Bronchus fibroblast of lung (primary cell): ENCODE results near the gene PRKCA. TPM values are rescaled to one million over a fixed set of nuclear protein-coding genes. Genes with fewer than 3 reads are reported as not detected.

Experiments used
- total RNA-seq: library from RNA; depleted of rRNA; stranded (reverse); fragments of >200 nt; gene quantifications from 2 replicates; pipeline ENCODE4 v1.2.3, GENCODE V29; 2015

The PRKCA gene
- total RNA-seq, result 19.8 and 20.3 TPM in 2 replicates

DNA sequence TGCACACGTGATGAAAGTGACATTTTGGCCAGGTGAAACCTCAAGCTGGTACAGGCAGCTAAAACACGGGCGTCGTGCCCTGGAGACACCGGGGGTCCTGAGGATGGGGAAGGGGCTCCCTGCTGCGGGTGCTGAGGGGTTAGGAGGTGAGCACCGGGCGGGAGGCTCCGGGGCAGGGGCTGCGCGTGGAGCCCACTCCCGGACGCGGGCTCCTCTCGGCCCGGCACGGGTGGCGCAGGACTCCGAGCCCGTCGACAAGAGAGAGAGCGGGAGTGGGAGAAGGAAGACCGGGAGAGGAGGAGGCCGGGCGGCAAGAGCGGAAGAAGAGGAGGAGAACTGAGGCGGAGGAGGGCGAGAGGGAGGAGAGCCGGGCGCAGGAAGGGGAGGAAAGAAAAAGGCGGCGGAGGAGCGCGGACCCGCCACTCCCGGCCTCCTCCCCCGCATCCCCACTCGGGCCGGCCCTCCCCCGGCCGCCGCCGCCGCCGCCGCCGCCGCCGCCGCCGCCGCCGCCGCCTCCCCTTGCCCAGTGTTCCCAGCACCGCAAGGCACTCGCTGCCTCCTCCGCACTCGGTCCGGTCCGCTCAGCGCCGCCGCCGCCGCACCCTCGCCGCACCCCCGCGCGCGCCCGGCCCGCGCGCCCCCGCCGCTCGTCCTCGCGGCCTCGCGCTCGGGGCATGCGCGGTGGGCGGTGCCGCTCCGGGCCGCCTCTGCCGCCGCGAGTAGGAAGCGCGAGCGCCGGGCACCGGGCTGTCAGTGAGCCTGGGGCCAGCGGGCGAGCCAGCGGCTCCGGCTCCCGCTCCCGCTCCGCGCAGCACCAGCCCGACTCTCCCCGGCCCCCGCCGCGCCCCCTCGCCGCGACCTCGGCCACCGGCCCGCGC lies at the start of gene PRKCA:
Gene PRKCA (plus strand): TSS at position 750 of the 878 bp plus-strand sequence.

DNA sequence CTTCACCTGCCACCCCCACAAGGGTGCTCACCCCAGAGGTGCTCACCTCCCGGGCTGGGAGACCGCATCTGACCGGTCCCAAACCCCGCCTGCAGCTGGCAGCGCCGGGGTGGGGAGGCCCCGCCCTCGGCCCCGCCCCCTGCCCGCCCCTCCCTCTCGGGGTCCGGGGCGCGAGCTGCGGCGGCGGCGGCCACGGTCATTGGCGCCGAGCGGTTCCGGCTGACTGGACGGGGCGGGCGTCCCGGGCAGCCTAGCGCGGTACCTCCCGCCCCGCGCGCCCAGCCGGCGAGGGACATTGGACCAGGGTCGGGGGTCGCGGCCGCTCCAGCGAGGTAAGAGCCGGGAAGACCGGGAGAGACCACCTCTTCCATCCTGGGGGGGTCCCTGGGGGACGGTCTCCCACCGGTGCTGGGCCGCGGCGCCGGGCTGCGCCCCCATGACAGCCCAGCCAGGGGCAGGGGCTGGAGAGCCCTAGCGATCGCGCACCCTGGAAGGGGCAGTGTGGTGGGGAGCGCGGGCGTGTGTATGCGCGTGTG lies 532.6 kb downstream of the PRKCA start, which contains the start of gene CACNG5:
Gene CACNG5 (plus strand): TSS at position 199 of the 536 bp plus-strand sequence. CDS start 42,216 bp downstream, outside the sequence.

Other genes with a start within 250 kb of the PRKCA start
- 3.3 and 3.5 TPM in 2 replicates for gene CEP112, start 110.5 kb upstream of the PRKCA start, total RNA-seq
- gene APOH, start 73.2 kb upstream of the PRKCA start, total RNA-seq, result not detected in 2 replicates